Bladder microvascular endothelial cell (primary cell): ENCODE measurements around the gene BAIAP2L1. TPM values are rescaled to one million over a fixed set of nuclear protein-coding genes. Genes with fewer than 3 reads are reported as not detected.

Experiments used
- total RNA-seq: library from RNA; depleted of rRNA; stranded (reverse); fragments of >200 nt; gene quantifications from 2 replicates; pipeline ENCODE4 v1.2.3, GENCODE V29; 2014

The BAIAP2L1 gene, protein sequence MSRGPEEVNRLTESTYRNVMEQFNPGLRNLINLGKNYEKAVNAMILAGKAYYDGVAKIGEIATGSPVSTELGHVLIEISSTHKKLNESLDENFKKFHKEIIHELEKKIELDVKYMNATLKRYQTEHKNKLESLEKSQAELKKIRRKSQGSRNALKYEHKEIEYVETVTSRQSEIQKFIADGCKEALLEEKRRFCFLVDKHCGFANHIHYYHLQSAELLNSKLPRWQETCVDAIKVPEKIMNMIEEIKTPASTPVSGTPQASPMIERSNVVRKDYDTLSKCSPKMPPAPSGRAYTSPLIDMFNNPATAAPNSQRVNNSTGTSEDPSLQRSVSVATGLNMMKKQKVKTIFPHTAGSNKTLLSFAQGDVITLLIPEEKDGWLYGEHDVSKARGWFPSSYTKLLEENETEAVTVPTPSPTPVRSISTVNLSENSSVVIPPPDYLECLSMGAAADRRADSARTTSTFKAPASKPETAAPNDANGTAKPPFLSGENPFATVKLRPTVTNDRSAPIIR
- 0.31 and 1.3 TPM in 2 replicates for total RNA-seq

DNA sequence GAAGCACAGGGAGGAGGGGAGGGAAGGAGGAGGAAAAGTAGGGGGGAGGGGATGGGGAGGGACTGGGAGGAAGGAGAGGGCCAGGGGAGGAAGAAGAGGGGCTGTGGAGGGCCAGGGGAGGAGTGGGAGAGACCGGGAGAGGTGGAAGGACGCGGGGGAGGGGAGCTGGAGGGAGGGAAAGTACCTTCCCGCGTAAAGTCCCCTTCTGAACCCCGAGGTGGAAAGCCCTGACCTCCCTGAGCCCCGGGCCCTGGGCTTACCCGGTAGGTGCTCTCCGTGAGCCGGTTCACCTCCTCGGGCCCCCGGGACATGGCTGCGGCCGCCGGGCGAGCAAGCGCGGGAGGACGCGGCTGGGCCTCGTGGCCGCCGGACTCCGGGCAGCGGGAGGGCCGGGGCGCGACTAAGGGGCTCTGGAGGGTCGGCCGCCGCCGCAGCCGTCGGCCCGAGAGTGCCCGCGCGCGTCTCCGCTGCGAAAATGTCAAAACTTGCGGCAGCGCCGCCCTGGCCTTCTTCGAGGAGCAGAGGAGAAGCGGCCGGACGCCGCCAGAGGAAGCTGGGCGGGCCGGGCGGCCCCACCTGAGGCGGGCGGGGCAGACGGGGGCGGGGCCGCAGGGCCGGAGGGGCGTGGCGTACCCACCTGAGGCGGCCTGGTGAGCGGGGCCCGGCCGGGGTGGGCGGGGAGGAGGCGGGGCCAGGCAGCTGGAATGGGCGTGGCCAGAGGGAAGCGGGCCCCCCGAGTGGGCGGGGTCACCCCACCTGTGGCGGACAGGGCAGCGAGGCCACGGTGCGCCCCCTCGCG is at the start of gene BAIAP2L1:
BAIAP2L1 (minus strand) TSS at position 549 of the 799 bp plus-strand sequence; CDS start at position 311, 238 bp downstream.

DNA sequence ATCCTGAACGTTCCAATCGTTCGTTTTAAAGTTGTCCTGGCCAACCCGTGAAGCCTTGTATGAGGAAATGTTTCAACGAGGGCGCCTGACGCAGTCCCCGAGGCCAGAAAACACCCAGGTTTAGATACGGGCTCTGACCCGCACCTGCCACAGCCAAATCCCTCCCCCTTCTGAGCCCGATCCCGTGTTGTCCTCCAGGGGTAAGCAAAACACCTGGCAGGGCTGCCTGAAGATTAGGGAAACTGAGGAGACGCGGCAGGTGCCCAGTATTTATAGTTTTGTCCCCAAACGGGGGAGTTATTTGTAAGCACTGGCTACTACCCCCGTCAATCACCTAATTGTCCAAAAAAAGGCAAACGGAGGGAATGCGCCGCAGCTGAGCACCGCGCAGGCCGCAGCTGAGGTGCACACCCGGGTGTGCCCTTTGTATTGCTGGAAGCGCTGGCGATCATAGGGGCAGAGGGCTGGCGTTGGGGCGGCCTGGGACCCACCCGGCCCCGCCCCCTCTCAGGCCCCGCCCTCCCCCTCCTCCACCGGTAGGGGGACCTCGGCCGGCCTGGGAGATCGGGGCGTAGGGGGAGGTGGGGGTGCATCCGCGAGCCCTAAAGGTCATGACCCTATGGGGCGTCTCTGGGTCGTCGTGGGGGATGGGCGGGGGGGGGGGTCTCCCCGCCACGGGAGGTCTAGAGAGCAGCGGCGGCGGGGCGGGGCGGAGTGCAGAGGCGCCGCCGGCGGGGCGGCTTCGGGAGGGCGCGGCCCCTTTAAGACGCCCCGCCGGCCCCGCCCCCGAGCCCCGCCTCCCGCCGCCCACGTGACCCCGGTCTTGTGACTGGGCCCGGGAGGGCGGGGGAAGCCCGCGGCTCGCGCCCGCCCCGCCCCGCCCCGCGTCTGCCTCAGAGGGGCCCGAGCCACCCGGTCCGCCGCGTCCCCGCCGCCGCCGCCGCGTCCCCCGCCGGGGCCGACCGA is 119.8 kb downstream of the BAIAP2L1 start, which contains the start of gene BRI3:
BRI3 (plus strand) TSS at position 896 of the 966 bp plus-strand sequence. CDS start 110 bp downstream, outside the sequence.

DNA sequence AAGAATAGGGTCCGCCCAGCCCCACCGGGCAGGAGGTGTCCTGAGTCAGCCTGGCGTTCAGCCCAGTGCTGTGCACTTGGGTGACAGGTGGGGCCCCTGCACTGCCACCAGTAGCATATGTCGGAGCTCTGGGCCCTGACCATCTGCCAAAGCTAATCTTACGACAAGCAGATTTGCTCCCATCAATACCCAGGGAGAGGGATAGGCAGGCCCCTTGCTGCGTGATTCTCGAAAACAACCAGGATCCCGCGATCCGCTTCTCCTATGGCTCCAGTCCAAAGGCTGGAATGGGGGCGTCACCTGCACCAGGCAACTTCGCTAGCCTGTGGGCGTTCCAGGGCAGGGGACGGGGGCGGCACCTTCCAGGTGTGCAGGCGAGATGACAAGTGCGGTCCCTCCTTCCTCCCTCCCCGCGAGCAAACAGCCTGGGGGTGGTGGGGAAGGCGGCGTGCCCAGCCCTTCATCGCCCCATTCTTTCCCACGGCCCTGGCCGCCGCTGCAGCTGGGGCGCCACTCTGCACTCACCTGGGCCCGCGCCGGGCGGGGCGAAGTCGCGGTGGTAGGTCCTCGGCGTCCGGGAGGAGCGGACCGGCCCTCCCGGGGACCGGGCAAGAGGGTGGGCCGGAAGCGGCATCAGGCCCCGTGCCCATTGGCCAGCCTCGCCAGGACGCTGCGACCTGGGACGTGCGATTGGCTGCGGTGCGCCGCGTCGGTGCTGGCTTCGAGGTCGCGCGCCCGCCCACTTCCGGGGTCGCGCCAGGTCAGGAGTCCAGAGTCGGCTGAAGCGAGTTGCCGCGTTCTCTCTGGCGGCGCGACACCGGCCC is 149.1 kb downstream of the BAIAP2L1 start, which contains the start of gene TECPR1:
TECPR1 (minus strand) TSS at position 632 of the 824 bp plus-strand sequence. CDS start 6,086 bp downstream, outside the sequence.

Other genes starting within 250 kb of the BAIAP2L1 start
- 0.13 and 0.16 TPM in 2 replicates for gene BHLHA15, start 189.7 kb downstream of the BAIAP2L1 start, total RNA-seq
- gene TECPR1, start 148.9 kb downstream of the BAIAP2L1 start, total RNA-seq, result 64.2 and 64.4 TPM in 2 replicates
- 55.0 and 70.3 TPM in 2 replicates for gene BRI3, start 119.4 kb downstream of the BAIAP2L1 start, total RNA-seq
- gene NPTX2, start 216.2 kb upstream of the BAIAP2L1 start, total RNA-seq, result 0.69 and 0.97 TPM in 2 replicates